GM12865 (cell line): ENCODE measurements around the gene DUOX1.

Source experiments
- DNase-seq: peaks from one replicate; pipeline ENCODE4 v3.0.0; 2010; ENCODE audit warnings: low read depth
- H3K4me3 ChIP-seq: 2 replicates; pipeline ENCODE4 v1.5.1; 2011; ENCODE audit warnings: mild to moderate bottlenecking, low read depth, low read length, control low read depth
- CTCF ChIP-seq: IDR thresholded peaks from 2 replicates; pipeline ENCODE4 v1.5.1; 2011; ENCODE audit warnings: low read length, control low read depth, low read depth, inconsistent platforms; ENCODE audit not compliant: insufficient read depth; ENCODE audit errors: missing control alignments

Gene DUOX1

GRCh38 chr15:45150481-45150880 lies 20.7 kb downstream of the DUOX1 start:
- no peak overlapping the region for H3K4me3 ChIP-seq
- TF ChIP-seq CTCF: no peak
- DNase-seq: no peak

DNA sequence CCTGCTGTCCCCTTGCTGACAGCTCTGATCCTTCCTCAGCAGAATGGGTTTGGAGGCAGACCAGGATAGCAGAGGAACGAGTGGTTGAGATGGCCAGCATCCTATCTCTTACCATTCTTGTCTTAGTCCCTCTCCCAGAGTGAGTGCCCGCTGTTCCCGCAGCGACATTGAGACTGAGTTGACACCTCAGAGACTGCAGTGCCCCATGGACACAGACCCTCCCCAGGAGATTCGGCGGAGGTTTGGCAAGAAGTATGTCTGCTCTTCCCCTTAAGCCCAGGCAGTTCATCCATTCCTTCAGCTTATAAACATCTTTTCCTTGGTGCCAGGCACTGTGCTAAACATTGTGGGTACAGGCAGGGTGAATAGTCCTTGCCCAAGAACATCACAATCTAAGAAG lies 21.2 kb downstream of the DUOX1 start:
- no peak overlapping the region for H3K4me3 ChIP-seq
- no peak for TF ChIP-seq CTCF
- no peak for DNase-seq

DNA sequence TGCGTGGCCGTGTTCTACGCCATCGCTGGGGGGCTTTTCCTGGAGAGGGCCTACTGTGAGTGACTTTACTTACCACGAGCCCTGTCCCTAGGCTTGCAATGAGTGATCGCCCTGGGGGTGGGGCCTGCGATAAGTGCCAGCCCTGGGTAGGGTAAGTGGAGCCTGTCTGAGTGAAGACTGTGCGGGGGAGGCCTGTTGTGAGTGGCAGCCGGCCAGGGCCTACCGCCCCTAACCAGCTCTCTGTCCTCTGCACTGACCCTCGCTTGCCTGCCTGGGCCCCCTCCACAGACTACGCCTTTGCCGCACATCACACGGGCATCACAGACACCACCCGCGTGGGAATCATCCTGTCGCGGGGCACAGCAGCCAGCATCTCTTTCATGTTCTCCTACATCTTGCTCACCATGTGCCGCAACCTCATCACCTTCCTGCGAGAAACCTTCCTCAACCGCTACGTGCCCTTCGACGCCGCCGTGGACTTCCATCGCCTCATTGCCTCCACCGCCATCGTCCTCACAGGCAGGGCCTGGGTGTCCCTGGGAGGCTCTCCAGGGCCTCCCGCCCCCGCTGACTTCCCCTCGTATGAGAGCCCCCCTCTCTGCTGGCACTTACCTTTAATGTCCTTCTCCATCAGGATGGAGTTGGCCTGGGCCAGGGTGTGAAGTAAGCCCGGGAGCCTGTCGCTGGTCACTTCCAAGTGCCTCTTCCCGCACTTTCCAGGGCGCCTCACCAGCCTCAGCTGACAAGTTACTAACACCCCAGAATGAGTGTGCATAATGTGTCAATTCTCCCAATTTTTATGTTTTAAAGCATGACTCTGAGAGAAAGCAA lies 22.4 kb downstream of the DUOX1 start:
- H3K4me3 ChIP-seq: no peak overlapping the region
- no peak for TF ChIP-seq CTCF
- no peak for DNase-seq

- no peak overlapping the region for H3K4me3 ChIP-seq
- TF ChIP-seq CTCF: no peak
- DNase-seq: no peak
Observed at GRCh38 chr15:45155739-45156138, 25.9 kb downstream of the DUOX1 start.

DNA sequence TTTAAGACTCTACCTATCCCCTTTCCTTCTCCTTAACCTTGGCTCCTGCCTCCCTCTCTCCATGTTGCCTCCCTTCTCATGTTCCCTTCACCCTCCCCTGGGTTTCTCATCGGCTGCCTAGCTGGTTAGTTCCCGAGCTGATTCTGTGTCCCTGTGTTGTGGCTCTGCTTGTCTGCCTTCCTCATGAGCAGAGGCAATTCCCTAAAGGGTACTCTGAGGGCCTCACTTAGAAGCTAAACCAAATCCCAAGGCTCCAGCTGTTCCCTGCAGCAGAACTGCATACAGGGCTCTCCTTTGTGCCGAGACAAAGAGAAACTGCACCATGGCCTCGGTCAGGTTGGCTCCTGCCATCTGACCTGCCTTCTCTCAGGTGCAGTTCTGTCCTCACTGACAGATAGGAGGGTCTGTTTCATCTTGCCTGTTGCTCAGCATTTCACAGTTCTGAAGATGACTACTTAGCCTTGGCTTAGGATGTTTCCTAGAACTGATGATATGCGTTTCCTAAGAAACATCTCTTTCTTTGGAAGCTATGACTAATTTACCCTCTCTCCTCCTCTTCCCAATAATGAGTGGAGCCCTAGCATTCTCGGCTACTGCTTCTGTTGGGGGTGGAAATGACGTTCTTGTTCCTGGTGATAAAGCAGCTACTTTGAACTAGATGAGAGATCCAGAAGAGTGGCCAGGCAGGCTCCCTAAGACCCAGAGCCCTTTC lies 27.1 kb downstream of the DUOX1 start:
- DNase-seq: no peak
- TF ChIP-seq CTCF: no peak
- no peak overlapping the region for H3K4me3 ChIP-seq

DNA sequence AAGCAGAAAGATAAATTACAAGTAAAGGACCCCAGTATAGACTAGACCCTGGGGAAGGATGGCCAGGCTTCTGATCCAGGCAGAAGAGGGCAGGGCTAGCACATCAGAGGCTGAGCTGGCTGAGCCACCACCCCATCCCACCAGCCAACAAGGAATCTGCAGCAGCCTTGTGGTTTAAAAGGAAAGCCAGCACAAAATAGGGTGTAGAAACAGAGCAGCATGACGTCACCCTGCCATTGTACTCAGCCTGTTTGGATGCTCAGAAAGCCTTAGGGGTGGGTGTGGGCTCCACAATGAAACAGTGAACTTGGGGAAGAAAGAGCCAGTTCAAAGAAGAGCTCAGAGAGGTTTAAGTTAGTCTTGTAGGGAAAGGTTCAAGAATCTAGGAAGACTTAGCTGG lies 28.2 kb downstream of the DUOX1 start:
- DNase-seq: no peak
- no peak overlapping the region for H3K4me3 ChIP-seq
- no peak for TF ChIP-seq CTCF
